Neutrophil (primary cell): ENCODE measurements around the gene CHCHD6.

ENCODE experiments used
- H3K27ac ChIP-seq: fragments of 200-600 bp; sonication (generic); 2 replicates; pipeline ENCODE4 v1.5.1; 2016; ENCODE audit warnings: mild to moderate bottlenecking, moderate library complexity
- H3K27me3 ChIP-seq: fragments of 200-600 bp; sonication (generic); 2 replicates; pipeline ENCODE4 v1.6.0; 2016; ENCODE audit warnings: mild to moderate bottlenecking
- H3K36me3 ChIP-seq: fragments of 200-600 bp; sonication (generic); 2 replicates; pipeline ENCODE4 v1.5.1; 2017
- H3K4me1 ChIP-seq, 2 experiments: fragments of 200-600 bp in 1 of 2; sonication (generic) in 1 of 2; 1 replicate in 1 of 2; 2 replicates in 1 of 2; pipeline versions ENCODE4 v1.5.1 to v1.6.1; 2013 to 2016; ENCODE audit warnings: low read depth in 1 of 2, low read length in 1 of 2, mild to moderate bottlenecking in 1 of 2, moderate library complexity in 1 of 2; ENCODE audit not compliant: control insufficient read depth in 1 of 2, insufficient read depth in 1 of 2
- H3K4me3 ChIP-seq, 2 experiments: fragments of 200-600 bp in 1 of 2; sonication (generic) in 1 of 2; 1 replicate in 1 of 2; 2 replicates in 1 of 2; pipeline ENCODE4 v1.5.1; 2013 to 2016; ENCODE audit warnings: low read depth in 1 of 2, low read length in 1 of 2, mild to moderate bottlenecking in 1 of 2, moderate library complexity in 1 of 2
- H3K9me3 ChIP-seq: fragments of 200-600 bp; sonication (generic); 2 replicates; pipeline ENCODE4 v1.5.1; 2016
- TF ChIP-seq, protein P1 (sequence below): fragments of 200-600 bp; sonication (generic); IDR thresholded peaks from 2 replicates; pipeline ENCODE4 v1.5.1; 2016; ENCODE audit warnings: antibody characterized with exemption

The CHCHD6 gene

DNA sequence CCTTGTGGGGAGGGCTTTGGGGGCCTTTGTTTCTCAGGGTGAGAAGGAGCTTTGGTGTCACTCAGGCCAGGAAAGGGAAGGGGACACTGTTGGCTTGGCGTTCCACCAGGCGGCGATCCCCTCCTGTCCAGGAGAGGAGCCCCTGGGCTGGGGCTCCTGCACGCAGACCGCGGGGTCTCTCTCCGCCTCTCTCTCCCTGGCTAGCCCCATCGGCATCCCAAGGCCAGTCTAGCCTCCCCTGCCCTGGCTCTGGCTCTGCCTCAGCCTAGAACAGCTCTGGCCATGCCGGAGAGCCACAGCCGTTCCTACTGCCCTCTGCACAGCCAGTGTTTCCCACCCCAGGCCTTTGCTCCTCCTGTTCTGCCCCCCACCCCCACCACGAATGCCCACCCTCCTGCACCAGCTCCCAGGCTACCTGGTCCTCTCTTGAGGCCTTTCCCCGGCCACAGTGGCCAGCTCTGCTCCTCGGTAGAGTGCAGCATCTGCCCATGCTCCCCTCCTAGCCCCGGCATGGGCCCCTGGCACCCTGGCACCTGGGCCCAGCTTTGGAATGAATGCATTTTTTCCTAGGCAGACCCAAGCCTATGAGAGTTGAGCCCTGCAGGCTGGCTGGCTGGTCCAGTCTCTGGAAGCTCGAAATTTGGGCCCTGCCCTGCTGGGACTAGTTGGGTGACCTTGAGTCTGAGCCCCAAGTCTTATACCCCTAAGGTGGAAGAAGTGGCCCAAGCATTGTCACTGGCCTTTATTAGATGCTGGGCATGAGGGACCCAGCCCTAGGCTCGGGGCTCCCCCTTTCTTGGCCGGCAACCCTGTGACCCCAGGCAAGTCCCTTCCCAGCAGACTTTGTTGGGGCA is 281.3 kb downstream of the CHCHD6 start:
- Histone ChIP-seq H3K36me3 (no peaks in the 10 kb centered on the region), H3K4me3 (no peak overlapping the region), H3K9me3 (no peaks in the 10 kb centered on the region), H3K27ac (no peak overlapping the region), H3K4me1 (peaks cover 13 to 16% of the 10 kb centered on the region in 2 experiments), H3K27me3 (peaks cover 66% of the 10 kb centered on the region)
- TF ChIP-seq, protein P1, sequence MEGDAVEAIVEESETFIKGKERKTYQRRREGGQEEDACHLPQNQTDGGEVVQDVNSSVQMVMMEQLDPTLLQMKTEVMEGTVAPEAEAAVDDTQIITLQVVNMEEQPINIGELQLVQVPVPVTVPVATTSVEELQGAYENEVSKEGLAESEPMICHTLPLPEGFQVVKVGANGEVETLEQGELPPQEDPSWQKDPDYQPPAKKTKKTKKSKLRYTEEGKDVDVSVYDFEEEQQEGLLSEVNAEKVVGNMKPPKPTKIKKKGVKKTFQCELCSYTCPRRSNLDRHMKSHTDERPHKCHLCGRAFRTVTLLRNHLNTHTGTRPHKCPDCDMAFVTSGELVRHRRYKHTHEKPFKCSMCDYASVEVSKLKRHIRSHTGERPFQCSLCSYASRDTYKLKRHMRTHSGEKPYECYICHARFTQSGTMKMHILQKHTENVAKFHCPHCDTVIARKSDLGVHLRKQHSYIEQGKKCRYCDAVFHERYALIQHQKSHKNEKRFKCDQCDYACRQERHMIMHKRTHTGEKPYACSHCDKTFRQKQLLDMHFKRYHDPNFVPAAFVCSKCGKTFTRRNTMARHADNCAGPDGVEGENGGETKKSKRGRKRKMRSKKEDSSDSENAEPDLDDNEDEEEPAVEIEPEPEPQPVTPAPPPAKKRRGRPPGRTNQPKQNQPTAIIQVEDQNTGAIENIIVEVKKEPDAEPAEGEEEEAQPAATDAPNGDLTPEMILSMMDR: no peak

DNA sequence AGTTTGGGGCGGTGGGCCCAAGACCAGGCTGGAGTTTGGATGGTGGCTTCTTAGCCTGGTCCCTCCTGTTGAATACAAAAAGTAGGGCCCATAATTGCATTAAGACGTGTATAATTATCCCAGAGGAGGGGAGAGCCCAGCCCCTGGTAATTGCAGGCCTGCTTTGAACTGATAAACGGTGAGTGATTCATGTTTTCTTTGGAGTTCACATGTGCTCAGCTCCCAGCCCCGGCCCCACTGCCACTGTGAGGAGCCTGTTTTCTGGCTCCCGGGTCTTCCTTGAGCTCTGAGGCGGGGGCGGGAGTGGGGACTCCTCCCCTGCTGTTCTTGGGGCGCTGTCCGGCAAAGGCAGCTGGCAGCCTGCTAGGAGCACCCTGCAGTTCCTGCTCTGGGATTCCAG is 282.0 kb downstream of the CHCHD6 start:
- TF ChIP-seq, protein P1: no peak
- no peak overlapping the region for H3K27ac ChIP-seq

DNA sequence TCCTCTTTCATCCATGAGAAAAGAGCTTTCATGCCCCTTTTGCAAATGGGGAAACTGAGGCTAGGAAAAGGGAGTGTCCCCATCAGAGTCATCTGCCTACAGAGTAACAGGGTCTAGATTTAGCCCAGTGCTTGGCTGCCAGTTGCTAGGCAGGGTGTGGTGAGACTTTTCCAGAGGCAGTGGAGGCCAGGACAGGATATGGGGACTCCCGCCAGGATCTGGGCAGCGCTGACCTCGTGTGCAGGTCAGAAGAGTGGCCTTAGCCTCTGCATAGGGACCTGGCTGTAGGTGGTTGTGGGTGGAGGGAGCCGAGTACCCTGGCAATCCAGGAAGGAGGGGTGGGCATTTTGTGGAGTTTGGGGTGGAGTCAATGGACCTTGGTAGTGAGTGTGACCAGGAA is 283.1 kb downstream of the CHCHD6 start:
- Histone ChIP-seq H3K4me3 (no peak overlapping the region), H3K27ac (no peak overlapping the region), H3K9me3 (no peaks in the 10 kb centered on the region), H3K4me1 (peaks cover 12 to 15% of the 10 kb centered on the region in 2 experiments), H3K27me3 (peaks cover 48% of the 10 kb centered on the region), H3K36me3 (no peaks in the 10 kb centered on the region)
- TF ChIP-seq, protein P1: no peak

More for the DNA sequence above, 282.0 kb downstream of the CHCHD6 start:
- H3K27me3 ChIP-seq: peaks cover 59% of the 10 kb centered on the region
- H3K9me3 ChIP-seq: no peaks in the 10 kb centered on the region
- H3K36me3 ChIP-seq: no peaks in the 10 kb centered on the region
- peaks cover 13 to 16% of the 10 kb centered on the region in 2 experiments for H3K4me1 ChIP-seq
- no peak overlapping the region for H3K4me3 ChIP-seq

DNA sequence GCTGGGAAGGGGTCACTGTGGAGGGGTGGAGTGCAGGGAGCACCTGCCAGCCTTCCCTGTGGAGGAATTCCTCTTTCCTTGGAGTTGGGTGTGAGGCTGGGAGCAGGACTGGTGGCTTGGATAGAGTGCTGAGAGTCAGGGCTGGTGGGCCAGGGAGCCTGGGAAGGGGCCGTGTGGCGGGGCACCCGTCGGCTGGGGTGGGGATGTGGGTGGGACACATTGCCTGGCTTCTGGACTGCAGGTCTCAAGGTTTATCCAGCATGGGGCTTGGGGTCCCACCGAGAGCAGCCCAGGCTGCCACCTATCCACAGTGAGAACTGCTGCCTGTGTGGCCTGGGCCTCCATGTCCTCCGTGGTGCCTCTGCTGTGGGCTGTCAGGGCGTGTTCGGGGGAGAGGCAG is 283.6 kb downstream of the CHCHD6 start:
- TF ChIP-seq, protein P1: no peak
- Histone ChIP-seq H3K27ac (no peak overlapping the region), H3K4me3 (no peak overlapping the region), H3K36me3 (no peaks in the 10 kb centered on the region), H3K27me3 (peaks cover 43% of the 10 kb centered on the region), H3K9me3 (no peaks in the 10 kb centered on the region), H3K4me1 (peaks cover 7 to 10% of the 10 kb centered on the region in 2 experiments)

DNA sequence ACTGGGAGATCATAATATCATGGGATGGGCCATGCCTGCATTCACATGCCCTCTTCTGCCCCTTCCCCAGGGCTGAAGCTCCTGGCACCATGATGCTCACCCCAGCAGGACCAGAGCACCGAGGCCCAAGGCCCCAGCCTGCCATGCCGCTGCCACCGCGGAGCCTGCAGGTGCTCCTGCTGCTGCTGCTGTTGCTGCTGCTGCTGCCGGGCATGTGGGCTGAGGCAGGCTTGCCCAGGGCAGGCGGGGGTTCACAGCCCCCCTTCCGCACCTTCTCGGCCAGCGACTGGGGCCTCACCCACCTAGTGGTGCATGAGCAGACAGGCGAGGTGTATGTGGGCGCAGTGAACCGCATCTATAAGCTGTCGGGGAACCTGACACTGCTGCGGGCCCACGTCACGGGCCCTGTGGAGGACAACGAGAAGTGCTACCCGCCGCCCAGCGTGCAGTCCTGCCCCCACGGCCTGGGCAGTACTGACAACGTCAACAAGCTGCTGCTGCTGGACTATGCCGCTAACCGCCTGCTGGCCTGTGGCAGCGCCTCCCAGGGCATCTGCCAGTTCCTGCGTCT is 284.5 kb downstream of the CHCHD6 start:
- TF ChIP-seq, protein P1: no peak
- H3K36me3 ChIP-seq: no peaks in the 10 kb centered on the region
- H3K27me3 ChIP-seq: peaks cover 40% of the 10 kb centered on the region
- no peaks in the 10 kb centered on the region for H3K9me3 ChIP-seq
- H3K4me1 ChIP-seq: peaks cover 5 to 8% of the 10 kb centered on the region in 2 experiments
- H3K27ac ChIP-seq: no peak overlapping the region
- no peak overlapping the region for H3K4me3 ChIP-seq
